Right hindlimb (tissue), 1 donor: ENCODE data around the gene TP53TG3E.
"Not testable (repeated sequence)": the region's sequence is repeated elsewhere in the genome, so short reads cannot be mapped to it uniquely, and the experiment has no call there.

ENCODE experiments used
- DNase-seq: peaks from one replicate; pipeline ENCODE4 v3.0.0-alpha.2; 2018

The TP53TG3E gene

GRCh38 chr16:33304006-33304405 lies at the start of gene TP53TG3E:
TP53TG3E (plus strand) TSS chr16:33304306; CDS start chr16:33304374, 68 bp downstream.
- DNase-seq: not testable (repeated sequence)

GRCh38 chr16:33336226-33337012 lies 32.3 kb downstream of the TP53TG3E start:
- not testable (repeated sequence) for DNase-seq

- DNase-seq: not testable (repeated sequence)
Measured at GRCh38 chr16:33337627-33338542, 33.8 kb downstream of the TP53TG3E start.

- DNase-seq: not testable (repeated sequence)
Measured at GRCh38 chr16:33338543-33338951, 34.4 kb downstream of the TP53TG3E start.

- peak; percentile 69 for DNase-seq
Measured at GRCh38 chr16:33339093-33340061, 35.3 kb downstream of the TP53TG3E start.
